ENCODE results near the gene SLC38A5.
A peak's percentile ranks its signal among the peaks of the same experiment; 100 is the strongest.

The SLC38A5 gene

DNA sequence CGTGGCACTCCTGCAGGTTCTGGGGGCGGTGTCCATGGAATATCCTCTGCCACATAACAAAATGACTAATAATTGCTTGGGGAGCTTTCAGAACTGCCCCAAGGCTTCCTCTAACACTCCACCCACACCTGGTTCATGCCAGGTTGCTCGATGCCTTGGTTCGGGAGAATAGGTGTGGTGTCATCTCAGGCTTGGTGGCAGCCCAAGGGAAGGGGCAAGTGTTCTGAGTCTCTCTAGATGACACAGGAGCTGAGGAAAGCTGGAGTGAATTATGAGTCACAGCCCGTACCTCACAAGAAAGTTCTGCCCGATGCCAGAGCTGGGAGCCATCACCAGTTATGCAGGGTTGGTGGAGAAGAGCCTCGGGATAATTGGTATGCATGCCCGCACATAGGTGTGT is 20.6 kb upstream of the SLC38A5 start:
- no peak for DNase-seq (ENCODE audit: low read depth)

GRCh38 chrX:48489892-48490291 is 19.8 kb upstream of the SLC38A5 start:
- no peak for DNase-seq (ENCODE audit: low read depth)

DNA sequence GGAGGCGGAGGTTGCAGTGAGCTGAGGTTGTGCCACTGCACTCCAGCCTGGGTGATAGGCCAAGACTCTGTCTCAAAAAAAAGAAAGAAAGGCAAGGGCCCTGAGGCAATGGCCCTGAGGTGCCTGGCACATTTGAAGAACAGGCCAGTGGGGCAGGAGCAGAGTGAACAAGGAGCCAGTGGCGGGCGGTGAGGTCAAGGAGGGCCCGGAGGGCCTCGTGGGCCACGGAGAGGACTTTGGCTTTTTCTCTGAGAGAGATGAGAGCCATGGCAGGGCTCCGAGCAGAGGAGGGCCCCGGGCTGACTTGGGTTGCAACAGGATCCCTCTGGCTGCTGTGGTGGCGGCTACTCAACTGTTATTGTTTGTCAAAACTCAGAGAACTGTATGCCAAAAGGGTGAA is 19.2 kb upstream of the SLC38A5 start:
- no peak for DNase-seq (ENCODE audit: low read depth)

GRCh38 chrX:48488034-48488433 is 18.0 kb upstream of the SLC38A5 start:
- DNase-seq (ENCODE audit: low read depth), result no peak

DNA sequence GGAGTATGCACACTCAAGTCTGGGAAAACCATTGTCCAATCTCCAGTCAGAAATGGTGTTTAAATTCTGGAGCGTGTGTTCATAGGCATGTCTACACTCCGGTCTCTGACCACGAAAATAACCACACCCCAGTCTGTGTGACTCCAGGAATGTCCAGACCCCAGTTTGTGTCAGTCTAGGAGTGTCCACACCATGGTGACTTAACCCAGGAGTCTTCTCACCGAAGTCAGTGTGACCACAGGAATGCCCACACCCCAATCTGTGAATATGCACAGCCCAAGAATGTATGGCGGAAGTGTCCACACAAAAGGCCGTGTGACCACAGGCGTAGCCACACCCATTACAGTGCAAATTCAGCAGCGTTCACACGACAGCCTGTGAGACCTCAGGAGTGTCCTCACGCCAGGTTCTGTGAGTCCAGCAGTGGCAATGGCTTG is 17.3 kb upstream of the SLC38A5 start:
- peak; percentile 89 for DNase-seq (ENCODE audit: low read depth)

- DNase-seq (ENCODE audit: low read depth), result no peak
These were observed 12.5 kb upstream of the SLC38A5 start for GRCh38 chrX:48482526-48482925.

DNA sequence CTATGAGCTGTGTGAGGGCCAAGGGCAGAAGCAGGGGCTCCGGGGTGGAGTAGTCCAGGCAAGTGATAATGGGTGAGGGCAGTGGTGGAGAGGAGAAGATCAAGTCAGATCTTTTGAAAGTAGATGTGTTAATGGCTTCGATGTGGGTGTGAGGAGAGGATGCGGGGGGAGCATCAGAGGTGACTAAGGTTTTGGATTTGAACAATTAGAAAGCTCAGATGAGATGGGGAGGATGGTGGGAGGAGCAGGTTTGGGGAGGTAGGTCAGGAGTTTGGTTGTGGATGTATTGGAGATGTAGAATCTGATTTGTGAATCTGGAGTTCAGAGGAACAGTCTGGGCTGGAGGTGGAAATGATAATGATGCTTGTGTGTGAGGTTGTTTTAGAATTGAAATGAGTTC is 10.5 kb upstream of the SLC38A5 start:
- DNase-seq (ENCODE audit: low read depth), result no peak

DNA sequence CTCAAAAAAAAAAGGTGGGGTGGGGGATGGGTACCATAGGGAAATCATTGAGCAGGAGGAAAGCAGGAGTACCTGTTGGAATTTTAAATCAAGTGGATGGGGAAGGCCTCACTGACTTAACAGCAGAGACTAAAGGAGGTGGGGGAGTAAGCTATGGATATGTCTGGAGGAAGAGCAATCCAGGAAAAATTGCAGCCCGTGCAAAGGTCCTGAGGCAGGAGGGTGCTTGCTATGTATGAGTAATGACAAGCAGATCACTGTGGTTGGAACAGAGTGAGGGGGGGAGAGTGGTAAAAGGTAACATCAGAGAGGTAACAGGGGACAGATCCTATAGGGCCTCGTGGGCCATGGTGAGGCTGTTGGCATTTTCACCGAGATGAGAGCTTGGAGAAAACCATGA is 10.1 kb upstream of the SLC38A5 start:
- DNase-seq (ENCODE audit: low read depth), result no peak

GRCh38 chrX:48478806-48479205 is 8.7 kb upstream of the SLC38A5 start:
- no peak for DNase-seq (ENCODE audit: low read depth)

- DNase-seq (ENCODE audit: low read depth), result no peak
These were observed 8.1 kb upstream of the SLC38A5 start for GRCh38 chrX:48477960-48478755.

DNA sequence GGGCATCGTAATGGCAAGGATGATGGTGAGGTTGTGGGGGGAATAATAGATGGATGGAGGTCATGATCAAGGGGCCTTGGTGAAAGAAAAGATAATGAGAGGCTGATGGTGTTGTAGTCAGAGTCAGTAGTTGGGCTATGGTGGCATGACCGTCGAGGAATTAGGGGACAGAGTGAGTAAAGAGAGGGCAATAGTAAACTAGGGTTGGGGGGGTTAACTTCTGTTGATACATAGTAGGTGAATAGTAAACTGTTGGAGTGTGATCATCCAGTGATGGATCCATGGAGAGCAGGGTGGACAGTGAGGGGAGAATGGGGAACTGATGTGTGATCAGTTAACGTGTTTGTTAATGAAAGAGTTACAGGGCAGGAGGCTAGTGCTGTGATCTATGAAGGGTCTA is 6.9 kb upstream of the SLC38A5 start:
- no peak for DNase-seq (ENCODE audit: low read depth)

- peak; percentile 75 for DNase-seq (ENCODE audit: low read depth)
These were observed 5.9 kb upstream of the SLC38A5 start, which contains the start of gene FTSJ1 for GRCh38 chrX:48475774-48476577. Gene FTSJ1 (plus strand): TSS chrX:48476199. CDS start chrX:48478048, 1,849 bp downstream.

DNA sequence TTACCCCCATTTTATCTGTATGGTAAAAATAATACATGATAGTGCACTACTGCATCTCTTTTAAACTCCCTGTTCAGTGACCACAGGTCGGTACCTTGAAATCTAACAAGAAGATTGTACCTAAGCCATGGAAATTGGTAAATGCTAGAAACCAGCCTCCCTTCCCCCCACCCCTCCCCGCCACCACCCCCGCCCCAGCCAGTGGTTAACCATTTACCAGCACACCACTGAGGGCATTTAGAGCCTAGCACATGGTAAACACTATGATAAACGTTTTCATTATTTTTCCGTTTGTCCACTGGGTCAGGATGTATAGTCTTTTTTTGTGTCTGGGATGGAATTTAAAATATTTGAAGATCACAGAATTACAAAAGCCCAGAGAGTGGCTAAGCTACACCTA is 5.2 kb upstream of the SLC38A5 start:
- DNase-seq (ENCODE audit: low read depth), result no peak

- no peak for DNase-seq (ENCODE audit: low read depth)
These were observed 4.5 kb upstream of the SLC38A5 start for GRCh38 chrX:48474581-48474980.

DNA sequence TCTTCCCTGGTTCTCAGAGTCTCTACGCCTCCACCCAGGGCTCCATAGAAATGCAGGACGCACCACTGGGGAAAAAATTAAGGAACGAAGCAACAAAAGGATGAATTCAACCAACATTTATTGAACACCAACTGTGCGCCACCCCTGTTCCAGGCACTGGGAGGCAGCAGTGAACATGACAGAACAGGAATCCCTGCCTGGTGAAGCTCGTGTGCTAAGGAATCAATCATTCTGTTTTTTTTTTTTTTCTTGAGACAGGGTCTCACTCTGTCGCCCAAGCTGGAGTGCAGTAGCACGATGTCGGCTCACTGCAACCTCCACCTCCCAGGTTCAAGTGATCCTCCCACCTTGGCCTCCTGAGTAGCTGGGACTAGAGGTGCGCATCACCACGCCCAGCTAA is 4.1 kb upstream of the SLC38A5 start:
- no peak for DNase-seq (ENCODE audit: low read depth)

DNA sequence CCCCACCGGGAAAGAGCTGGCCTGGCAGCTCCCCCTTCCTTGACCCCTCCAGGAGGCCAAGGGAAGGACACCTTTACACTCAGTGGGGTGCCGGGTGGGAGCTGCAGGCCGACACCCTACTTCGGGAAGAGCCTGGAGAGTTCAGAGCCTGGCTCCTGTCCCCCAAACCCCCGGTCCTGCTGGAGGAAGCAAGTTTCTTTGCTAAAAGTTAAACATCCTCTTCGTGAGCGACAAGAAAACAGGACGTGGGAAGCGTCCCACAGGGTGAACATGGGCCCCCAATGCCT is 3.6 kb upstream of the SLC38A5 start:
- no peak for DNase-seq (ENCODE audit: low read depth)

- DNase-seq (ENCODE audit: low read depth), result no peak
These were observed 3.0 kb upstream of the SLC38A5 start for GRCh38 chrX:48472851-48473703.

GRCh38 chrX:48472225-48472624 is 2.2 kb upstream of the SLC38A5 start:
- DNase-seq (ENCODE audit: low read depth), result no peak

DNA sequence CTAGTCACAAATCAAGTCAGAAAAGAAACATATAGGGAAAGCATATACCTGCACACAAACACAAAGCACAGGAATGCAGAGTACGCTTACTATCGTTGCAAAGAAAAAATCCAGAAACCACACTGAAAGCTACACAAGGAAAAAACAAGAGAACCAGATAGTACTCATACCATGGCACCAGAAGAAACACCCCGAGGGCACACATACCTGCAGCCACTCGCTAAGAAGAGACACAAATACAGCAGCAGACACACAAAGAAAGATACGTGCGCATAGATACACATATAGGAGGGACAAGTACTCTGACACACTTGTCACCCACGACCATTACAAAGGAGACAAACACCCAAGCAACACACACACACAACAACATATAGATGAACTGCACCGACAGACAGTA is 1.4 kb upstream of the SLC38A5 start:
- DNase-seq (ENCODE audit: low read depth), result no peak

DNA sequence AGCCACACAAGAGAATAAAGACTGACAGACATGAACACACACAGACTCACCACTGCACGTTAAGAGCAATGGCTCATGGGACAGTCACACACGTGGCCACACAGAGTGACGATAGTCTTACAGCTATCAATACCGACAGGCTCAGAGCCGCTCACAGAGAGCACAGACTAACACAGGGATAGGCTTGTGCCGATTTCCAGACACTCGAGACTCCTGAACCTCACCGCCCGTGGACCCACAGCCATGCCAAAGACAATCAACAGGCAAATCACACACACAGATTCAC is 716 bp upstream of the SLC38A5 start:
- DNase-seq (ENCODE audit: low read depth), result no peak

DNA sequence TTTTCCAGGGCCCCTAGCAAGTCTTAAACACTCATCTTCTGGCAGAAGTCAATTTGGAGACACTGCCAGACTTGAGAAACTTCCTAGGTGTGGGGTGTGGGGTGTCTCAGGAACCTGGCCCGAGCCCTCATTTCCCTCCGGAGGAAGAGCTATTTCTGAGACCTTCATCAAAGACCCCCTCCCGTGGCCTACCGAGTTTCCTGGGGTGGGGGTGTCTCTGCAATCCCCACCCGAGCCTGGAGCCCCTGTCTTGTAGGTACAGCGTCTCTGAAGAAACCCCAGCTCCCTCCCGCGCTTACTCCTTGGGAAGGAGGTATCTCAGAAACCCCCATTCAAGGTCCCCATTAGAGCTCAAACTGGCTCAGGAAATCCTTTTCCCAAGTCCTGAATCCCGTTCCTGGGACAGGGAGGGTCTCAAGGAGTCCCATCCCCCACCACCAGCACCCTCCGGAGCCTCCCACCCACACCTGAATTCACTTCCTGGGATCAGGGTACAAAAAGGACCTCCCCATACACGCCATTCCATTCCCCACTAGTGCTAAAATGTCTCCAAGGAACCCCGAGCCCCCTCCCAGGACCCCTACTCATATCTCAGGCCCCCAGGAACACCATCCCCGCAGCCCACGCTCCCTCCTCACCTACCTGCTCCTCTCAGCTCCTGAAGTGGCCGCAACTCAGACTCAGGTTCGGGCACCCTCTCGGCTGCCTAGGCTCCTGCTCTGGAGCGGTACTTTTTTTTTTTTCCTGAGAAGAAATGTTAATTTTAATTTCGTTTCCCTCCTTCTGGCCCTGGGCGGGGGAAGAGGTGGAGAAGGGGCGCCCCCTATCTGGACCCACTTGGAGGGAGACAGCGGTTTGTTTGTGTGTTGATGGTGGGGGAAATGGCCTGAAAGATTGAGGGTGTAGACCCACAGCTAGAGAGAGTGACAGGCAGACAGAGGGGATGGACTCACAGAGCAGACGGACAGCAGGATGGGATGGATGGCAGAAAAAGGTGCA is 1.1 kb downstream of the SLC38A5 start:
- DNase-seq (ENCODE audit: low read depth), result no peak

GRCh38 chrX:48468247-48468671 is 1.8 kb downstream of the SLC38A5 start:
- no peak for DNase-seq (ENCODE audit: low read depth)
